UCSD-AML1 (cell line): ENCODE results near the gene TMEM184B.
A peak's percentile ranks its signal among the peaks of the same experiment; 100 is the strongest.
"Not testable (repeated sequence)": the region's sequence is repeated elsewhere in the genome, so short reads cannot be mapped to it uniquely, and the experiment has no call there.

Experiments
- DNase-seq: peaks from one replicate; lab custom pipeline; 2025; ENCODE audit not compliant: unreplicated experiment; lab: John Stamatoyannopoulos, UW

Gene TMEM184B

GRCh38 chr22:38184788-38185187 is 88.0 kb downstream of the TMEM184B start:
- DNase-seq = no peak

- DNase-seq = peak; percentile 100
Measured at GRCh38 chr22:38181453-38182200, 91.2 kb downstream of the TMEM184B start, which contains the start of gene PLA2G6. PLA2G6 (minus strand) TSS chr22:38181830; CDS start chr22:38169426, 12,404 bp downstream.

- peak; percentile 52 for DNase-seq
Measured at GRCh38 chr22:38180841-38181452, 91.9 kb downstream of the TMEM184B start.

GRCh38 chr22:38178605-38178937 is 94.2 kb downstream of the TMEM184B start:
- not testable (repeated sequence) for DNase-seq

- no peak for DNase-seq
Measured at GRCh38 chr22:38177926-38178604, 94.7 kb downstream of the TMEM184B start.

GRCh38 chr22:38177571-38177925 is 95.3 kb downstream of the TMEM184B start:
- not testable (repeated sequence) for DNase-seq

GRCh38 chr22:38177044-38177443 is 95.8 kb downstream of the TMEM184B start:
- no peak for DNase-seq

- peak; percentile 90 for DNase-seq
Measured at GRCh38 chr22:38176170-38176741, 96.6 kb downstream of the TMEM184B start.

- DNase-seq = no peak
Measured at GRCh38 chr22:38175206-38176118, 97.3 kb downstream of the TMEM184B start.

GRCh38 chr22:38174626-38175025 is 98.2 kb downstream of the TMEM184B start:
- no peak for DNase-seq

- no peak for DNase-seq
Measured at GRCh38 chr22:38173641-38173906, 99.2 kb downstream of the TMEM184B start.

- peak; percentile 82 for DNase-seq
Measured at GRCh38 chr22:38172832-38173640, 99.8 kb downstream of the TMEM184B start.

GRCh38 chr22:38171927-38172831 is 100.6 kb downstream of the TMEM184B start:
- no peak for DNase-seq

GRCh38 chr22:38170469-38170868 is 102.3 kb downstream of the TMEM184B start:
- no peak for DNase-seq
